Measurements from ENCODE around the gene UBP1. TPM values are rescaled to one million over a fixed set of nuclear protein-coding genes. Genes with fewer than 3 reads are reported as not detected.

Gene UBP1
- total RNA-seq, 1 experiment from 2014 or later = 69.5 TPM

DNA sequence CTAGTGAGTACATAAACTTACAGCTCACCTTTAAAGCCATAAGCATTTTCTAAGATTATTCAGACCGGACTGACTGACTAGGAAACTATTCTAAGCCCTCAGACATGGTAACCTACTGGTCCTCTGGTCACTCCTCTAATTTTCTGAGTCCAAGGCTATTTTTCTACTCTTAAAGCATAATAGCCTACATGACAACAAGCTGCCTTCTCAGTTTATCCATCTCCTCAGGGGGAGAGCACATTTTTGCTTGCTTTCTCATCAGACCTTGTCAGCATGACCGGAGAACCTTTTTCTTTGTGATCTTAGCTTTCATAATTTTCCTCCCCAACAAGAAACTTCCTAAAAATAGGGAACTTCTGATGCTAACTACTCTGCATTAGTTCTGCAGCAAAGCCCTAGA lies 38.4 kb downstream of the UBP1 start:
- ChIA-PET RAD21 (ENCODE audit: low non-redundant PET in 1 of 2, low total read pairs in 2 of 2, uncharacterized antibody in 2 of 2, unreplicated experiment in 2 of 2) (no interaction called here), POLR2A (no interaction called here), CTCF (no interaction called here)
- Histone ChIP-seq H3K9ac (ENCODE audit: low read length) (no peak overlapping the region), H3K27me3 (ENCODE audit: insufficient read depth, low read length) (no peaks in the 10 kb centered on the region), H3K4me1 (ENCODE audit: control insufficient read depth in 1 of 2, insufficient read depth in 2 of 2, low read length in 2 of 2) (no peaks in the 10 kb centered on the region), H4K20me1 (ENCODE audit: insufficient read depth) (peaks cover 4% of the 10 kb centered on the region; the same call in 1 of the 2 replicates), H3K4me2 (ENCODE audit: low read length) (no peak overlapping the region), H2AFZ (ENCODE audit: low read depth, low read length, poor library complexity, severe bottlenecking) (no peak overlapping the region), H3K9me3 (ENCODE audit: control insufficient read depth in 1 of 2, insufficient read depth in 1 of 2, low read depth in 1 of 2, low read length in 2 of 2) (no peaks in the 10 kb centered on the region), H3K27ac (ENCODE audit: low read depth, low read length) (no peak overlapping the region), H3K79me2 (ENCODE audit: insufficient read depth, low read length) (peaks cover 9% of the 10 kb centered on the region), H3K36me3 (ENCODE audit: control insufficient read depth in 1 of 2, insufficient read depth in 2 of 2, low read length in 2 of 2) (peaks cover 45 to 70% of the 10 kb centered on the region in 2 experiments; a peak in 3 of 4 replicates), H3K4me3 (replicated peaks in 1 of 2; ENCODE audit: low read depth in 1 of 2, low read length in 2 of 2) (no peak overlapping the region), H3K9me2 (ENCODE audit: insufficient read depth) (no peaks in the 10 kb centered on the region)
- intact Hi-C loops (cut with micrococcal nuclease) = no loop called here
- DNase-seq (ENCODE audit: low read depth, low spot score) (no peak), ATAC-seq (no peak)
- TF ChIP-seq ZFX (IDR thresholded peaks at IDR 0.05) = no peak
- TF ChIP-seq RAD21 (IDR thresholded peaks at IDR 0.05; ENCODE audit: low read depth) = no peak
- TF ChIP-seq, protein P1, sequence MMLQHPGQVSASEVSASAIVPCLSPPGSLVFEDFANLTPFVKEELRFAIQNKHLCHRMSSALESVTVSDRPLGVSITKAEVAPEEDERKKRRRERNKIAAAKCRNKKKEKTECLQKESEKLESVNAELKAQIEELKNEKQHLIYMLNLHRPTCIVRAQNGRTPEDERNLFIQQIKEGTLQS (IDR thresholded peaks at IDR 0.05) = no peak
- TF ChIP-seq, protein P2, sequence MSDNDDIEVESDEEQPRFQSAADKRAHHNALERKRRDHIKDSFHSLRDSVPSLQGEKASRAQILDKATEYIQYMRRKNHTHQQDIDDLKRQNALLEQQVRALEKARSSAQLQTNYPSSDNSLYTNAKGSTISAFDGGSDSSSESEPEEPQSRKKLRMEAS (IDR thresholded peaks at IDR 0.05) = no peak
- TF ChIP-seq FOSL1 (IDR thresholded peaks at IDR 0.05; ENCODE audit: low read depth) = no peak
- TF ChIP-seq SRF (IDR thresholded peaks at IDR 0.05; ENCODE audit: low read depth) = no peak
- TF ChIP-seq, protein P3, sequence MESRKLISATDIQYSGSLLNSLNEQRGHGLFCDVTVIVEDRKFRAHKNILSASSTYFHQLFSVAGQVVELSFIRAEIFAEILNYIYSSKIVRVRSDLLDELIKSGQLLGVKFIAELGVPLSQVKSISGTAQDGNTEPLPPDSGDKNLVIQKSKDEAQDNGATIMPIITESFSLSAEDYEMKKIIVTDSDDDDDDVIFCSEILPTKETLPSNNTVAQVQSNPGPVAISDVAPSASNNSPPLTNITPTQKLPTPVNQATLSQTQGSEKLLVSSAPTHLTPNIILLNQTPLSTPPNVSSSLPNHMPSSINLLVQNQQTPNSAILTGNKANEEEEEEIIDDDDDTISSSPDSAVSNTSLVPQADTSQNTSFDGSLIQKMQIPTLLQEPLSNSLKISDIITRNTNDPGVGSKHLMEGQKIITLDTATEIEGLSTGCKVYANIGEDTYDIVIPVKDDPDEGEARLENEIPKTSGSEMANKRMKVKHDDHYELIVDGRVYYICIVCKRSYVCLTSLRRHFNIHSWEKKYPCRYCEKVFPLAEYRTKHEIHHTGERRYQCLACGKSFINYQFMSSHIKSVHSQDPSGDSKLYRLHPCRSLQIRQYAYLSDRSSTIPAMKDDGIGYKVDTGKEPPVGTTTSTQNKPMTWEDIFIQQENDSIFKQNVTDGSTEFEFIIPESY (IDR thresholded peaks at IDR 0.05; ENCODE audit: extremely low read depth, insufficient replicate concordance, low read length) = no peak
- TF ChIP-seq CBX3 (IDR thresholded peaks at IDR 0.05; ENCODE audit: low read depth) = no peak
- no peak for TF ChIP-seq ZNF274 (IDR thresholded peaks at IDR 0.05; ENCODE audit: low read depth, low read length)
- no TSS peak for BruUV-seq (replicated peaks)
